OCI-LY3 (cell line): ENCODE data around the gene SCNM1.

Source experiments
- CTCF ChIP-seq: fragments of 200-600, 300-600 bp; sonication (generic); IDR thresholded peaks from 2 replicates; pipeline ENCODE4 v1.5.1; 2014; ENCODE audit warnings: antibody characterized with exemption, low read length, low read depth
- EZH2phosphoT487 ChIP-seq: fragments of 200-600 bp; shearing (Covaris generic); IDR thresholded peaks from 2 replicates; pipeline ENCODE4 v1.6.1; 2018; ENCODE audit warnings: antibody characterized with exemption, mixed run types, low read depth

GRCh38 chr1:151166505-151166956 is 587 bp downstream of the SCNM1 start:
- TF ChIP-seq CTCF (no peak), EZH2phosphoT487 (no peak)
